ENCODE data around the gene FOXRED2.
"Not testable (repeated sequence)": the region's sequence is repeated elsewhere in the genome, so short reads cannot be mapped to it uniquely, and the experiment has no call there.

Gene FOXRED2

GRCh38 chr22:36506637-36507517 lies at the start of gene FOXRED2:
Gene FOXRED2, minus strand, starts transcription at chr22:36507040. Its CDS starts 618 bp downstream, at chr22:36506422.
- peak; percentile 8 for DNase-seq

GRCh38 chr22:36554098-36554497 lies 47.3 kb upstream of the FOXRED2 start:
- DNase-seq = no peak

- no peak for DNase-seq
Observed at GRCh38 chr22:36552289-36552688, 45.4 kb upstream of the FOXRED2 start.

- no peak for DNase-seq
Observed at GRCh38 chr22:36550701-36551495, 44.1 kb upstream of the FOXRED2 start.

- DNase-seq = no peak
Observed at GRCh38 chr22:36549033-36549432, 42.2 kb upstream of the FOXRED2 start.

- DNase-seq = no peak
Observed at GRCh38 chr22:36548606-36549005, 41.8 kb upstream of the FOXRED2 start.

GRCh38 chr22:36546932-36547331 lies 40.1 kb upstream of the FOXRED2 start:
- DNase-seq = no peak

- peak; percentile 40 for DNase-seq
Observed at GRCh38 chr22:36546092-36546804, 39.4 kb upstream of the FOXRED2 start.

- no peak for DNase-seq
Observed at GRCh38 chr22:36544107-36544620, 37.3 kb upstream of the FOXRED2 start.

- no peak for DNase-seq
Observed at GRCh38 chr22:36541831-36542411, 35.1 kb upstream of the FOXRED2 start.

- DNase-seq = no peak
Observed at GRCh38 chr22:36540867-36541642, 34.2 kb upstream of the FOXRED2 start.

- DNase-seq = no peak
Observed at GRCh38 chr22:36538529-36538928, 31.7 kb upstream of the FOXRED2 start.

GRCh38 chr22:36536717-36537116 lies 29.9 kb upstream of the FOXRED2 start:
- DNase-seq = no peak

- not testable (repeated sequence) for DNase-seq
Observed at GRCh38 chr22:36533320-36533719, 26.5 kb upstream of the FOXRED2 start.

- DNase-seq = no peak
Observed at GRCh38 chr22:36532466-36532865, 25.6 kb upstream of the FOXRED2 start.

- DNase-seq = peak; percentile 96
Observed at GRCh38 chr22:36528795-36529751, 22.2 kb upstream of the FOXRED2 start, which contains the start of gene EIF3D. Gene EIF3D, minus strand, starts transcription at chr22:36529166. Its CDS starts 3,045 bp downstream, at chr22:36526121.

GRCh38 chr22:36528341-36528740 lies 21.5 kb upstream of the FOXRED2 start:
- no peak for DNase-seq

GRCh38 chr22:36522662-36523061 lies 15.8 kb upstream of the FOXRED2 start:
- DNase-seq = no peak

GRCh38 chr22:36520423-36520822 lies 13.6 kb upstream of the FOXRED2 start:
- no peak for DNase-seq

- not testable (repeated sequence) for DNase-seq
Observed at GRCh38 chr22:36519906-36520305, 13.1 kb upstream of the FOXRED2 start.
